A172 (cell line): ENCODE measurements around the gene CD40. TPM values are rescaled to one million over a fixed set of nuclear protein-coding genes. Genes with fewer than 3 reads are reported as not detected.

Experiments used
- DNase-seq: peaks from one replicate; pipeline ENCODE4 v3.0.0-alpha.2; 2015; ENCODE audit warnings: low spot score
- total RNA-seq: library from RNA; depleted of rRNA; stranded (reverse); fragments of >200 nt; shearing (Covaris generic); gene quantifications from 2 replicates; pipeline ENCODE4 v1.2.3, GENCODE V29; 2014; rRNA removed

Gene CD40
- total RNA-seq, 1 experiment from 2014 or later: not detected

DNA sequence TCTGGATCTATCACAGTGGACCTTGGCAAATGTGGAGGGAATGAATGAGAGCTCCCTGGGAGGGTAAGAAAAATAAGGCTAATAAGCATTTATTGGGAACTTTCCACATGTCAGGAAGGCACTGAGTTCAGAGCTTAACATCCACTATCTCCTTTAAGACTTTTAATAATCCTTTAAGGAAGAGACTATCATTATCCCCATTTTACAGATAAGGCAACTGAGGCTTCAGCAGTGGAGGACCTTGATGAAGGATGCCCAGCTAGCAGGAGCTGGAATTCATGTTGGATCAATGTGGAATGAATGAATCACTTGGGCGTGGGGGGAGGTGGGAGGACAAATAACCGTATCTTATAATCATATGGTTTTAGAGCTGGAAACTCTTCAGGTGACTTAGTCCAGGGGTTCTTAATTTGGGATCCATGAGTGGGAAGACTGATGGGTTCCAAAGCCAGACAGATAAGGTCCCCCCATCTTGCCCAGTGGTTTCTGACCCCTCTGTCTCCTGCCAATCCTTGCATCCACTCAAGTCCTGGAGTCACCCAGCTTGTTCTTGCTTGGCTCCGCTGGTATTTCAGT, 54.9 kb downstream of the CD40 start:
- no peak for DNase-seq

DNA sequence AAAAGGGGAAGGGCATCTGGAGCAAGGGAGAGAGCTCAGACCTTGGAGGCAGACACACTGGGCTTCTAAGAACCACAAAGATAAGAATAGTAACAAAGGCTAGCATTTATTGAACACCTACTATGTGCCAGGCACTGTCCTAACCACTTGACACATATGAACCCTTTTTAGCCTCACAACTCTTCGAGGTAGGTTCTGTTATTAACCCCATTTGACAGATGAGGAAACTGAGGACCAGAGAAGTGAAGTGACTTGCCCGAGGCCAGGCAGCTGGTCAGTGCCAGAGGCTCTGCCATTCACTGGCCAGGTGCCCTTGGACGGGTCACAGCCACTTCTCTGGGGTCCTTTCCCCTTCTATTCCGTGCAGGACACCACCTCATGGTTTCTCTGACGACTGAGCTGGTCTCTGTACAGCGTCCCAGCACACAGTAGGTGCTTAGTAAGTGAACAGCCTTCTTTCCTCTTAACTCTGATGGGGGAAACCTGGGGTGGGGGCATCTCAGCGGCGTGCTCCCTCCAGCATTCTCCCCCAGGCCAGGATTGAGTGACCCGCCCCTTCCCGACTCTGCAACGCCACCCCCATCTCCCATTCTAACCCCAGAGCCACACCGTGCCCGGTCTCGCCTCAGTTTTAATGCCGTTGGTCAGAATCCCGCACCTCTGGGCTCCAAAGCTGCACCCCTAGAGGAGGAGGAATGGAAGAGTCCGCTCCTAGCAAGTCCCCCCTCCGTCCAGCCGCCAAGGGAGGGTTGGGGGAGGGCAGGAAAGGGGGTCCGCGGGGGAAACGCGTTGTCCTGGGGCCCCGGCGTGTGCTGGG, 55.7 kb downstream of the CD40 start:
- DNase-seq: no peak

GRCh38 chr20:46174469-46175126, 56.5 kb downstream of the CD40 start:
- DNase-seq: no peak

- DNase-seq: no peak
These were observed 57.0 kb downstream of the CD40 start for GRCh38 chr20:46175127-46175494.

DNA sequence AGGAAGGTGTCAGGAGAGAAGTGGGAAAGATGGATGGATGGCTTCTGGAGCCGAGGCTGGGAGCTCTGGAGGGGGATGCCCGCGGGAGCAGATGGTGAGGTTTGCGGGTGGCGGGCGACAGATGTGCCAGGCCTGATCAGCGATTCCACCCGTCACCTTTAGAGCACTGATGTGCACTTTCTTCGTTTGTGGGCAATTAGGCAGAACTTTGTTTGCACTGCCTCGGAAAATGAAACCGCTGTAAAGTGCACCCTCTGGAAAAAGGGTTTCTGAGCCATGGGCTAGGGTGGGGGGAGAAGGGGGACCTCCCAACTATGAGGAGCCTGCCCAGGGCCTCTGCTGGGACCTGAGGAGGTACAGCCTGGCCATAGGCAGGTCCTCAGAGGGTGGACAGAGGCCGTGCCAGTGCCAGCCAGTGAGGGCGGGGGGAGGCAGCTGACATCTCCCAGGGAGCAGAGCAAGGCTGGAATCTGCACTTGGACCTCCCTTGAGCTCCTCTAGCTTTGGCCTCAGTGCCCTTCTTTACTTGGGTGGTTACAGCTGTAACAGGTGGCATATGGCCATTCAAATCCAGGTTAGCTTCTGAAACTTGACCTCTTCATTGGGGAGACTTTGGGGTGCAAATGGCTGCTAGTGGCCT, 58.7 kb downstream of the CD40 start:
- no peak for DNase-seq

DNA sequence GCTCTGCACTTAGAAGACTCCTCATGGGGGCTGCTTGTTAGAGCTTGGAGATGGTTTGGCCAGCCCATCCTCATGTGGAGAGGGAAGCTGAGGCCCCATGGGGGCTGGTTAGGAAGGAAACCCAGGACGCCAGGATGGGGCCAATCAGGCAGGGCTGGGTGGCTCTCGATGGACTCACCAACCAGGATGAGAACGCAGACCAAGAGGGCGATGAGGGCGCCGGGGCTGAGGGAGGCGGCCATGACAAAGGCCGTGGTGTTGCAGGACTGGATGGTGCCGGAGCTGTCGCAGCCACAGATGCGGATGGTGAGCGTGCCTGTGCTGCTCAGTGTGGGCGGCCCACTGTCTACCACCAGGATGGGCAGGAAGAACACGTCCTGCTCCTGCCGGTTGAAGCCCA, 59.7 kb downstream of the CD40 start:
- no peak for DNase-seq

DNA sequence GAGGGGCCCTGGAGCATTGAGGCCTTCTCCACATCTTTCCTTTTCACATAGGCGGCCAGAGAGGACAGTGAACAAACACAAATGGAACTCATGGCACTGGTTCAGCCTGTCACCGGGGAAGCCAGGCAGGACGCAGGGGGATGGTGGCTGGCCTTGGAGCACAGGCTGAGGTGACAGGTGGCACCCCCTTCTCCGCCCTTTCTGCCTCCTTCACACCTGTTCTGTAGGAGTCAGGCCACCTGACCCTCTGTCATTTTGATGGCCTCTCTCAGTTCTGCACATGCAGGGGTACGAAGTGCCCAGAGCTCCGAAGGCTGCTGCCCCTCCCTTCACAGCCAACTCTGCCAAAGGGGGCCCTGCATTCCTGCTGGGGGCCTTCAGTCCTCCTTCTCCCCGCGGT, 60.8 kb downstream of the CD40 start:
- no peak for DNase-seq

Other genes with a start within 250 kb of the CD40 start
- 7.7 and 10.0 TPM in 2 replicates for gene ZSWIM1, start 237.1 kb upstream of the CD40 start, total RNA-seq
- 0.21 TPM in 1 of 2 replicates, not detected in the other for gene SPATA25, start 230.7 kb upstream of the CD40 start, total RNA-seq
- gene NEURL2, start 227.1 kb upstream of the CD40 start, total RNA-seq: 2.5 and 3.1 TPM in 2 replicates
- 114 and 142 TPM in 2 replicates for gene CTSA, start 227.0 kb upstream of the CD40 start, total RNA-seq
- 2.1 and 3.9 TPM in 2 replicates for gene PLTP, start 206.2 kb upstream of the CD40 start, total RNA-seq
- gene PCIF1, start 183.6 kb upstream of the CD40 start, total RNA-seq: 7.0 and 9.3 TPM in 2 replicates
- 11.3 and 11.5 TPM in 2 replicates for gene ZNF335, start 146.1 kb upstream of the CD40 start, total RNA-seq
- gene MMP9, start 109.4 kb upstream of the CD40 start, total RNA-seq: 0.26 and 0.71 TPM in 2 replicates
- gene SLC12A5, start 89.1 kb upstream of the CD40 start, total RNA-seq: 0.90 and 3.4 TPM in 2 replicates
- 31.2 and 40.3 TPM in 2 replicates for gene NCOA5, start 28.4 kb upstream of the CD40 start, total RNA-seq
- gene CDH22, start 190.2 kb downstream of the CD40 start, total RNA-seq: not detected in 2 replicates